Nucleus accumbens (tissue), 56 donors: Measurements from ENCODE around the gene KCTD17.

Source experiments
- DNase-seq, 56 donors: peaks; one replicate each; lab custom pipeline; 2025; lab: John Stamatoyannopoulos, UW

KCTD17 gene, protein sequence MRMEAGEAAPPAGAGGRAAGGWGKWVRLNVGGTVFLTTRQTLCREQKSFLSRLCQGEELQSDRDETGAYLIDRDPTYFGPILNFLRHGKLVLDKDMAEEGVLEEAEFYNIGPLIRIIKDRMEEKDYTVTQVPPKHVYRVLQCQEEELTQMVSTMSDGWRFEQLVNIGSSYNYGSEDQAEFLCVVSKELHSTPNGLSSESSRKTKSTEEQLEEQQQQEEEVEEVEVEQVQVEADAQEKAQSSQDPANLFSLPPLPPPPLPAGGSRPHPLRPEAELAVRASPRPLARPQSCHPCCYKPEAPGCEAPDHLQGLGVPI

GRCh38 chr22:37051391-37052385 lies at the start of gene KCTD17:
Gene KCTD17 (plus strand): TSS chr22:37051742. CDS start chr22:37051761, 19 bp downstream.
- peak in 49 of 56 donors; percentile 12 to 80 (median 52) for DNase-seq

GRCh38 chr22:37001826-37002225 lies 49.7 kb upstream of the KCTD17 start:
- DNase-seq, result no peak

DNA sequence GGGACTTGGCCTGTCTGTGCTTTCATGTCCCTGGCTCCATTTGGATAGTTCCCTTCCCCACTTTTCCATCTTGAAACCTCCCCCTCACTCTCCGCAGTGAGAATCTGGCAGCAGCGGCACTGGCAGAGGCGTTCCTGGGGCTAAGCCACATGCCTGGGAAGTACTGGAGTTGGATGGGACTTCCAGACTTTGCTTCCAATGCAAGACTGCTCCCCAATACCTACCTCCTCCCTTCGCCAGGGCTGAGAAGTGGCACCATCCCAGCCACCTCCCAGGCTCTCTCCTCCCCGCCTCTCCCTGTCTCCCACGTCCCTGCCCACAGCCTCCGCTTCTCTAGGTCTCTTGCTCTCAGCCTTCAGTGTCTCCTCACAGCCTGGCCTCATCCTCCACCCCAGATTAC lies 48.9 kb upstream of the KCTD17 start:
- DNase-seq, result peak in 3 of 56 donors; percentile 11 to 19 (median 14)

DNA sequence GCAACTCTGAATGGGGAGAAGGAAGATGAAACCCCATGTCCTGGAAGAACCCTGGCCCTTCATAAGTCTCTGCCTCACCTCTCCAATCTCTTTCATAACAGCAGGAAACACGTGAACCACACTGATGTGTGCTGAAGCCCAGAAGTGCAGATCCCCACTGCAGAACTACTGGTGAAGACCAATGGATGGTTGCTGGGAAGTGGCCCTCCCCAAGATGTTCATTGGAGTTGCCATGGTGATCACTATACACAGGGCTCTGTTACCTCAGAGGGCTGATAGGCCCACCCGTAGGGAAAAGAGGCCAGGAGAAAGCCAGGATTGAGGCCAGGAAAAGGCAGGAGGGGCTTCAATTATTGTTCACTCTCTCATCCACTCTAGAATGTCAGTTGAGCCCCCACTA lies 43.9 kb upstream of the KCTD17 start:
- DNase-seq, result no peak

DNA sequence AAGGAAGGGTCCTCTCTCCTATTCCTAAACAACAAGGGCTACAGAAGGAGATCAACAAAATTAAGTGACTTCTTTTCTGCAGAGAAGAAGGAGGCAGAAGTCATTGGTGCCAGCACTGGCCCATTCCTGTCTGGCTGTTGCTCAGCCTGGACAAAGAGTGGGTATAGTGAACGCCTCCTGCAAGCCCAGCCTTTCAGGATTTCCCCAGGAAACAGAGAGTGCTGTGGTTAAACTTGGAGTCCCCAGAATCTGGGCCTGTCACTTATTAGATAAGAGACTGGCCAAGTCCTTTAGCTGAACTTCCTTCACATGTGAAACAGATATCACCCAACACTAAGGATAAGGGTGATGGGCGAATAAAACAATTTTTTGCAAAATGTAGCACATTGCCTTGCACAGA lies 43.2 kb upstream of the KCTD17 start:
- no peak for DNase-seq

DNA sequence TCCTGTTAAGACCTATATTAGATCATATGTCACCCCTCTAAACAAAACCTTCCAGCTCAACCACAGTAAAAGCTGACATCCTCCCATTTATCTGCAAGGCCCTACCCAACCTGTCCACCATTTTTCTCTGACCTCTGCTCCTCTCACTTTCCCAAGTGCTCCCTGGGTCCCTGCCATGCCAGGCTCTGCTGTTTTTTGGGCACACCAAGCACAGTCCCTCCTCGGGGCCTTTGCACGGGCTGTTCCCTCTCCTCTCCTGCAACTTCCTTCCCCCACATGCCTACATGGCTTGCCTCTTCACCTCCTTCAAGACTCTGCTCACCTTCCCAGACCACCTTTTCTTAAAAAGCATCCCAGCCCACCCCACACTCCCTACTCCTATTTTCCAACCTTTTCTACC lies 42.1 kb upstream of the KCTD17 start:
- no peak for DNase-seq

- no peak for DNase-seq
These were observed 41.4 kb upstream of the KCTD17 start for GRCh38 chr22:37010174-37010573.

DNA sequence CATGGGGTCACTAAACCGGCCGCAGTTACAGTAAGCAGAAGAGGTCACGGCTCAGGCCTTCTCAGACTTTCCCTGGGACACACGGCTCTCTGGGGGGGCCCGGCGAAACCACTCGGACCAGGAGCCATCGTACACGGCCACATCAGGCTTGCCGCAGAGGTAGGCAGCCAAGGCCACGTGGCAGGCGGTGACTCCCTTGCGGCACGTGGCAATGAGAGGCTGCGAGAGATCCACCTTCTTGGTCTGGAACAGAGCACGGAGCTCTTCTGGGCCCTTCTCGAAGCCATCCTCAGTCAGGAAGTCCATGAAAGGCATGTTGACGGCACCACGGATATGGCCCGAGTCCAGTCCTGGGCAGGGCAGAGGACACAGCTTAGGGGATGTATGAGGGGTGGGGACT lies 40.6 kb upstream of the KCTD17 start:
- no peak for DNase-seq

- DNase-seq, result no peak
These were observed 40.1 kb upstream of the KCTD17 start for GRCh38 chr22:37011472-37011871.

DNA sequence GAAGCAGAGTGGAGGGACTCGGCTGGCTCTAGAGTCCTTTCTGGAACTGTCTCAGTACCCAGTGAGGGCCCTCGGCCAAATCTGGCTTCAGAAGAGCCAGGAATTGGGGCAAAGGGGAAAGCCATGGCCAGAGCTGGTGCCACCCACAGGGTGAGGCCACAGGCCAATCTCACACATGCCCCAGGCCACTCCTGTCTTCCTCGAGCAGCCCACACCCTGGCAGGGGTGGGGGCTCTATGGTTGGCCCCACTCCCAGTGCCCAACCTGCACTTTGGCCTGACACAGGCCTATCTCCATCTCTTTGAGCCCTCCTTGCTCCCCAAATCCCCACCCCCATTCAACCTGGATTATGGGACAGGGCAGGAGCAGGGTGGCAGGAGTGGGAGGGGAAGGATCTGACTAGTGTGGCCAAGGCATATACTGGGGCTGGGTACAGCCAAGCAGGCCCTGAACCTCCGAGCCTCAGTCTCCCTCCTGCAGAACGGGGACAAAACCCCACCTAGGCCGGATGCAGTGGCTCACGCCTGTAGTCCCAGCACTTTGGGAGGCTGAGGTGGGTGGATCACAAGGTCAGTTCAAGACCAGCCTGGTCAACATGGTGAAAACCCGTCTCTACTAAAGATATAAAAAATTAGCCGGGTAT lies 39.2 kb upstream of the KCTD17 start:
- peak in 23 of 56 donors; percentile 16 to 62 (median 39) for DNase-seq

GRCh38 chr22:37012956-37013355 lies 38.6 kb upstream of the KCTD17 start:
- no peak for DNase-seq

DNA sequence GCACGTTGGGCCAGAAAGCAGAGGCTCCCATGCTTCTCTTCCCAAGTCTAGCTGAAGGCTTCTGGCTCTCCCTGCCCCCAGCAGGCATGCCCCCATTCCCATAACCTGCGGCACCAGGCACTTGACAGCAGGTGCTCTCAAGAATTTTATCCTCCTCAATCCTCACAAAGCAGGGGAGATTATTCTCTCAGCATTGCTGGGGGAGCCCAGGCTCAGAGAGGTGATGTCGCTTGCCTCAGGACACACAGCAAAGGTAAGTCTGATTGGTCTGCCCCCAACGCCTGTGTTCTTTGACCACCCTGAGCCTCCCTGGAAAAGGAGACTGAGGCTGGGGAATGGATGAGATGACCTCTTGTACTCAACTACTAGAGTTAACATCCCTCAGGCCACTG lies 37.1 kb upstream of the KCTD17 start:
- no peak for DNase-seq

- no peak for DNase-seq
These were observed 36.5 kb upstream of the KCTD17 start for GRCh38 chr22:37014835-37015586.

DNA sequence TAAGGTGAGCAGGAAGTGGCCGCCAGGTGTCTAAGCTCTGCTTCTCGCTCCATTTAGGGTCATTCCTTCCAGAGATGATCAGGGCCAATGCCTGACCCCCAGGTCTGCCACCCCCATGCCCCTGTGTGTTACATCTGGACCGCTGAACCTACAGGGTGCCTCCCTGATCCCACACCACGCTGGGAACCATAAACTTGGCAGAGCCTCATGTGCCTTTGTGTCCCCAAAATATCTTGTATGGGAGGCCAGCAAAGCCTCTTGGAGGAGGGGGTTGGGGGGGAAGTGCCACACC lies 36.0 kb upstream of the KCTD17 start:
- no peak for DNase-seq

- DNase-seq, result no peak
These were observed 35.2 kb upstream of the KCTD17 start for GRCh38 chr22:37016134-37016910.

DNA sequence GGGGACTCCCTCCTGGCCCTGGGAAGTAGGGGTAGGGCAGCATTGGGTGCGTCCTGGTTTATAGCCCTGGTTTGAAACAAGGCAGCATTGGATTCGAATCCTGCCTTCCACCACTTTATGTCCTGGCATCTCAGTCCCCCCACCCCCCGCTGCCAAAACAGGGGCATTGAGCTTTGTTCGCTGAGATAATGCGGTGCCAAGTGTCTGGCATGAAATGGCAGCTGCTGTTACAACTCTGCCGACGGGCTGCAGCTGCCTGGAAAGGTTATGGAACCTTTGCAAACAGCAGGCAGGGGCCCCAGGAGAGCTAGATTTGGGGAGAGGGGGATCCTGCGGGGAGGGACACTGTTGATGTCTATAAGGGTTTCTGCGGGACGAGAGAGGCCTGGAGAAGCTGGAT lies 34.2 kb upstream of the KCTD17 start:
- peak in 3 of 56 donors; percentile 5 to 33 (median 21) for DNase-seq

GRCh38 chr22:37018086-37018814 lies 33.3 kb upstream of the KCTD17 start:
- peak in 4 of 56 donors; percentile 39 to 54 (median 53) for DNase-seq

DNA sequence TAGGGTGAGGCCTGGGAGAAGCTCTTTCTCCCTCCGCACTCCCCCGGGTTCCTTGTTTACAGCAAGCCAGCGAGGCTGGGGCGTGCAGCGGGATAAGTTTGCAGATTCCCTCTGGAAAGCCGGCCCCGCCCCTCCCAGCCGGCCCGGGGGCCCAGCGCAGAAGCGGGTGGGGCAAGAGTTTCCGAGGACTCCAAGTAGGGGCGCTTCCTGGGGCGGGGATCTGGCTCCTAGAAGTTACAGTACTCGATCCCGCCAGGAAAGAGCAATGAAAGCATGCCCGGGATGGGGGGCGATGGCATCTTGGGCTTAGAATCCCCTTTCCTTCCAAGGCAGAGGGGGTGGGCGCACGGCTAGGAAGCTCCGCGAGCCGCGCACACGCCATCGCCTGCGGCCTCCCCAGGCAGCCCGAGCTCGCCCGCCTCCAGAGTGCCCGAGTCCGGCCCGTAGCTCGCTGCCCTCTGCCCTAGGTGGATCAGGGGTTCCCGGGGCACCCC lies 32.7 kb upstream of the KCTD17 start:
- peak in 33 of 56 donors; percentile 30 to 71 (median 53) for DNase-seq
